MM.1S (cell line): ENCODE measurements around the gene ARHGAP8.

Source experiments
- DNase-seq: peaks from one replicate; pipeline ENCODE4 v3.0.0-alpha.2; 2015
- H2AFZ ChIP-seq: fragments of 300-600 bp; sonication (generic); 2 replicates; pipeline ENCODE4 v1.6.0; 2016; ENCODE audit warnings: antibody characterized with exemption, low read length
- H3F3A ChIP-seq: fragments of 300-600 bp; sonication (generic); 2 replicates; pipeline ENCODE4 v1.6.1; 2016; ENCODE audit warnings: mild to moderate bottlenecking, antibody characterized with exemption, low read length, moderate library complexity, mixed read lengths; ENCODE audit not compliant: insufficient read depth
- H3K27ac ChIP-seq: fragments of 300-600 bp; sonication (generic); 2 replicates; pipeline ENCODE4 v1.5.1; 2016; ENCODE audit warnings: mild to moderate bottlenecking, low read length
- H3K27me3 ChIP-seq: fragments of 300-600 bp; sonication (generic); replicated peaks from 2 replicates; pipeline ENCODE4 v1.6.0; 2016; ENCODE audit warnings: low read length; ENCODE audit not compliant: insufficient read depth
- H3K36me3 ChIP-seq: fragments of 300-600 bp; sonication (generic); replicated peaks from 2 replicates; pipeline ENCODE4 v1.6.1; 2016; ENCODE audit warnings: mild to moderate bottlenecking, low read length, mixed read lengths; ENCODE audit not compliant: insufficient read depth
- H3K4me1 ChIP-seq: fragments of 300-600 bp; sonication (generic); 2 replicates; pipeline ENCODE4 v1.6.1; 2016; ENCODE audit warnings: low read length, mixed read lengths
- H3K4me2 ChIP-seq: fragments of 300-600 bp; sonication (generic); 2 replicates; pipeline ENCODE4 v1.6.0; 2016; ENCODE audit warnings: low read depth, low read length
- H3K4me3 ChIP-seq: fragments of 300-600 bp; sonication (generic); 2 replicates; pipeline ENCODE4 v1.5.1; 2016; ENCODE audit warnings: low read length, mixed read lengths
- H3K79me2 ChIP-seq: fragments of 300-600 bp; sonication (generic); 2 replicates; pipeline ENCODE4 v1.6.1; 2016; ENCODE audit warnings: mixed run types, low read length, mixed read lengths
- H3K9ac ChIP-seq: fragments of 300-600 bp; sonication (generic); 2 replicates; pipeline ENCODE4 v1.6.1; 2016; ENCODE audit warnings: low read length, mixed read lengths
- H3K9me2 ChIP-seq: fragments of 300-600 bp; sonication (generic); replicated peaks from 2 replicates; pipeline ENCODE4 v1.6.1; 2016; ENCODE audit warnings: mild to moderate bottlenecking, low read length, mixed read lengths; ENCODE audit not compliant: insufficient read depth
- H3K9me3 ChIP-seq: fragments of 300-600 bp; sonication (generic); replicated peaks from 2 replicates; pipeline ENCODE4 v1.6.1; 2016; ENCODE audit warnings: mild to moderate bottlenecking, low read length, mixed read lengths; ENCODE audit not compliant: insufficient read depth
- H4K20me1 ChIP-seq: fragments of 300-600 bp; sonication (generic); 2 replicates; pipeline ENCODE4 v1.6.1; 2016; ENCODE audit warnings: mild to moderate bottlenecking, low read length, moderate library complexity, mixed read lengths; ENCODE audit not compliant: insufficient read depth
- CTCF ChIP-seq: fragments of 300-600 bp; sonication (generic); IDR thresholded peaks from 2 replicates; pipeline ENCODE4 v1.5.1; 2016; ENCODE audit warnings: antibody characterized with exemption, low read length, mixed read lengths
- EZH2 ChIP-seq: fragments of 300-600 bp; sonication (generic); optimal IDR thresholded peaks from 2 replicates; pipeline ENCODE3; 2017; ENCODE audit warnings: low read depth, mild to moderate bottlenecking, antibody characterized with exemption, low read length, mixed read lengths
- EZH2phosphoT487 ChIP-seq: fragments of 300-600 bp; sonication (generic); IDR thresholded peaks from 2 replicates; pipeline ENCODE4 v1.6.1; 2018; ENCODE audit warnings: antibody characterized with exemption, low read length

Gene ARHGAP8

GRCh38 chr22:44892803-44893730 is 140.7 kb downstream of the ARHGAP8 start:
- Histone ChIP-seq H3K9me3 (no peaks in the 10 kb centered on the region), H4K20me1 (no peaks in the 10 kb centered on the region), H3K27ac (no peak overlapping the region), H3K27me3 (peaks cover 88% of the 10 kb centered on the region), H3K4me3 (no peak overlapping the region), H3K9ac (no peak overlapping the region), H2AFZ (no peak overlapping the region), H3K4me1 (no peaks in the 10 kb centered on the region), H3F3A (no peaks in the 10 kb centered on the region), H3K36me3 (no peaks in the 10 kb centered on the region), H3K79me2 (no peaks in the 10 kb centered on the region), H3K9me2 (no peaks in the 10 kb centered on the region), H3K4me2 (no peak overlapping the region)
- TF ChIP-seq CTCF (no peak), EZH2phosphoT487 (no peak), EZH2 (no peak)
- DNase-seq = no peak

GRCh38 chr22:44893731-44894080 is 141.3 kb downstream of the ARHGAP8 start:
- TF ChIP-seq EZH2 = no peak
- no peak for TF ChIP-seq EZH2phosphoT487
- no peak for TF ChIP-seq CTCF
- Histone ChIP-seq H3K4me3 (no peak overlapping the region), H3K36me3 (no peaks in the 10 kb centered on the region), H3K9ac (no peak overlapping the region), H3K4me2 (no peak overlapping the region), H3K9me2 (no peaks in the 10 kb centered on the region), H3K4me1 (no peaks in the 10 kb centered on the region), H3F3A (no peaks in the 10 kb centered on the region), H3K27ac (no peak overlapping the region), H2AFZ (no peak overlapping the region), H3K27me3 (peaks cover 87% of the 10 kb centered on the region), H3K79me2 (no peaks in the 10 kb centered on the region), H3K9me3 (no peaks in the 10 kb centered on the region), H4K20me1 (no peaks in the 10 kb centered on the region)
- no peak for DNase-seq

- H3K27ac ChIP-seq = no peak overlapping the region
- peaks cover 90% of the 10 kb centered on the region for H3K27me3 ChIP-seq
- no peaks in the 10 kb centered on the region for H4K20me1 ChIP-seq
- H2AFZ ChIP-seq = no peak overlapping the region
- no peak overlapping the region for H3K9ac ChIP-seq
- no peaks in the 10 kb centered on the region for H3K36me3 ChIP-seq
- no peak overlapping the region for H3K4me2 ChIP-seq
- no peak overlapping the region for H3K4me3 ChIP-seq
- H3K9me2 ChIP-seq = no peaks in the 10 kb centered on the region
- no peaks in the 10 kb centered on the region for H3F3A ChIP-seq
- no peaks in the 10 kb centered on the region for H3K9me3 ChIP-seq
- H3K4me1 ChIP-seq = no peaks in the 10 kb centered on the region
- no peak for DNase-seq
- no peaks in the 10 kb centered on the region for H3K79me2 ChIP-seq
- no peak for TF ChIP-seq EZH2
- no peak for TF ChIP-seq CTCF
- TF ChIP-seq EZH2phosphoT487 = no peak
Observed at GRCh38 chr22:44894321-44894720, 141.9 kb downstream of the ARHGAP8 start.
